ENCODE data around the gene CACNA2D3. TPM values are rescaled to one million over a fixed set of nuclear protein-coding genes. Genes with fewer than 3 reads are reported as not detected.

CACNA2D3 gene
- total RNA-seq, 1 donor from 2014 or later, result 7.0 TPM

GRCh38 chr3:54222316-54222715 is 100.0 kb downstream of the CACNA2D3 start:
- ATAC-seq, result no peak

GRCh38 chr3:54223063-54223462 is 100.7 kb downstream of the CACNA2D3 start:
- ATAC-seq, result peak; percentile 49

GRCh38 chr3:54225841-54226528 is 103.6 kb downstream of the CACNA2D3 start:
- no peak for ATAC-seq

GRCh38 chr3:54228806-54229205 is 106.5 kb downstream of the CACNA2D3 start:
- no peak for ATAC-seq

- no peak for ATAC-seq
Measured at GRCh38 chr3:54232618-54233017, 110.3 kb downstream of the CACNA2D3 start.

- no peak for ATAC-seq
Measured at GRCh38 chr3:54235998-54236397, 113.6 kb downstream of the CACNA2D3 start.

GRCh38 chr3:54237109-54237508 is 114.8 kb downstream of the CACNA2D3 start:
- no peak for ATAC-seq

GRCh38 chr3:54237788-54238502 is 115.6 kb downstream of the CACNA2D3 start:
- peak; percentile 96 for ATAC-seq

GRCh38 chr3:54240309-54240708 is 118.0 kb downstream of the CACNA2D3 start:
- ATAC-seq, result no peak

GRCh38 chr3:54243056-54243931 is 120.9 kb downstream of the CACNA2D3 start:
- ATAC-seq, result peak; percentile 90

- ATAC-seq, result peak; percentile 70
Measured at GRCh38 chr3:54243960-54244682, 121.8 kb downstream of the CACNA2D3 start.

- no peak for ATAC-seq
Measured at GRCh38 chr3:54251705-54252104, 129.4 kb downstream of the CACNA2D3 start.

GRCh38 chr3:54257125-54257720 is 134.9 kb downstream of the CACNA2D3 start:
- no peak for ATAC-seq

- no peak for ATAC-seq
Measured at GRCh38 chr3:54259636-54260035, 137.3 kb downstream of the CACNA2D3 start.

- ATAC-seq, result no peak
Measured at GRCh38 chr3:54261141-54261540, 138.8 kb downstream of the CACNA2D3 start.

GRCh38 chr3:54262541-54262940 is 140.2 kb downstream of the CACNA2D3 start:
- no peak for ATAC-seq

- ATAC-seq, result no peak
Measured at GRCh38 chr3:54262946-54263345, 140.6 kb downstream of the CACNA2D3 start.

- no peak for ATAC-seq
Measured at GRCh38 chr3:54264050-54264449, 141.7 kb downstream of the CACNA2D3 start.

- ATAC-seq, result no peak
Measured at GRCh38 chr3:54270816-54271526, 148.6 kb downstream of the CACNA2D3 start.

GRCh38 chr3:54273791-54274190 is 151.4 kb downstream of the CACNA2D3 start:
- ATAC-seq, result no peak

GRCh38 chr3:54274607-54275006 is 152.3 kb downstream of the CACNA2D3 start:
- no peak for ATAC-seq
